ENCODE data around the gene CCDC28A. TPM values are rescaled to one million over a fixed set of nuclear protein-coding genes. Genes with fewer than 3 reads are reported as not detected.

CCDC28A gene
- total RNA-seq, 1 donor from 2014 or later: 7.3 TPM

- Mint-ChIP-seq H3K36me3 (ENCODE audit: low read depth) (no peaks in the 10 kb centered on the region), H3K9me3 (peaks cover 4% of the 10 kb centered on the region), H3K4me1 (peaks cover 6% of the 10 kb centered on the region), H3K27me3 (ENCODE audit: low read depth) (no peaks in the 10 kb centered on the region), H3K4me3 (no peak overlapping the region), H3K27ac (ENCODE audit: unreplicated experiment) (peak overlapping the region; percentile 62)
- DNase-seq (ENCODE audit: low read depth, low spot score): no peak
- no peak for TF ChIP-seq CTCF (conservative IDR thresholded peaks at IDR 0.05)
Measured at GRCh38 chr6:138811866-138812265, 38.3 kb downstream of the CCDC28A start.

GRCh38 chr6:138814179-138814834, 40.7 kb downstream of the CCDC28A start:
- peaks cover 4% of the 10 kb centered on the region for H3K9me3 Mint-ChIP-seq
- peaks cover 15% of the 10 kb centered on the region for H3K4me1 Mint-ChIP-seq
- DNase-seq (ENCODE audit: low read depth, low spot score): no peak
- H3K27me3 Mint-ChIP-seq (ENCODE audit: low read depth): no peaks in the 10 kb centered on the region
- no peak overlapping the region for H3K27ac Mint-ChIP-seq (ENCODE audit: unreplicated experiment)
- TF ChIP-seq CTCF (conservative IDR thresholded peaks at IDR 0.05): no peak
- no peaks in the 10 kb centered on the region for H3K36me3 Mint-ChIP-seq (ENCODE audit: low read depth)
- H3K4me3 Mint-ChIP-seq: no peak overlapping the region

- Mint-ChIP-seq H3K4me1 (peaks cover 15% of the 10 kb centered on the region), H3K4me3 (no peak overlapping the region), H3K36me3 (ENCODE audit: low read depth) (no peaks in the 10 kb centered on the region), H3K27me3 (ENCODE audit: low read depth) (no peaks in the 10 kb centered on the region), H3K27ac (ENCODE audit: unreplicated experiment) (no peak overlapping the region), H3K9me3 (peaks cover 4% of the 10 kb centered on the region)
- no peak for TF ChIP-seq CTCF (conservative IDR thresholded peaks at IDR 0.05)
- no peak for DNase-seq (ENCODE audit: low read depth, low spot score)
Measured at GRCh38 chr6:138815221-138815620, 41.7 kb downstream of the CCDC28A start.

GRCh38 chr6:138815797-138816528, 42.4 kb downstream of the CCDC28A start:
- TF ChIP-seq CTCF (conservative IDR thresholded peaks at IDR 0.05): peak; percentile 81
- peaks cover 15% of the 10 kb centered on the region for H3K4me1 Mint-ChIP-seq
- H3K36me3 Mint-ChIP-seq (ENCODE audit: low read depth): no peaks in the 10 kb centered on the region
- H3K4me3 Mint-ChIP-seq: no peak overlapping the region
- no peaks in the 10 kb centered on the region for H3K27me3 Mint-ChIP-seq (ENCODE audit: low read depth)
- H3K27ac Mint-ChIP-seq (ENCODE audit: unreplicated experiment): peak overlapping the region; percentile 91
- H3K9me3 Mint-ChIP-seq: peaks cover 4% of the 10 kb centered on the region
- no peak for DNase-seq (ENCODE audit: low read depth, low spot score)

- Mint-ChIP-seq H3K27me3 (ENCODE audit: low read depth) (no peaks in the 10 kb centered on the region), H3K9me3 (peaks cover 4% of the 10 kb centered on the region), H3K4me1 (peaks cover 15% of the 10 kb centered on the region), H3K36me3 (ENCODE audit: low read depth) (no peaks in the 10 kb centered on the region), H3K4me3 (no peak overlapping the region), H3K27ac (ENCODE audit: unreplicated experiment) (no peak overlapping the region)
- no peak for DNase-seq (ENCODE audit: low read depth, low spot score)
- no peak for TF ChIP-seq CTCF (conservative IDR thresholded peaks at IDR 0.05)
Measured at GRCh38 chr6:138817799-138818198, 44.2 kb downstream of the CCDC28A start.

All from neural crest cell (in vitro differentiated cells).